Fibroblast of the conjunctiva (primary cell): Measurements from ENCODE around the gene DKKL1.

Experiments used
- DNase-seq: peaks from one replicate; pipeline ENCODE4 v3.0.0-alpha.2; 2010; ENCODE audit warnings: low read depth

DKKL1 gene

DNA sequence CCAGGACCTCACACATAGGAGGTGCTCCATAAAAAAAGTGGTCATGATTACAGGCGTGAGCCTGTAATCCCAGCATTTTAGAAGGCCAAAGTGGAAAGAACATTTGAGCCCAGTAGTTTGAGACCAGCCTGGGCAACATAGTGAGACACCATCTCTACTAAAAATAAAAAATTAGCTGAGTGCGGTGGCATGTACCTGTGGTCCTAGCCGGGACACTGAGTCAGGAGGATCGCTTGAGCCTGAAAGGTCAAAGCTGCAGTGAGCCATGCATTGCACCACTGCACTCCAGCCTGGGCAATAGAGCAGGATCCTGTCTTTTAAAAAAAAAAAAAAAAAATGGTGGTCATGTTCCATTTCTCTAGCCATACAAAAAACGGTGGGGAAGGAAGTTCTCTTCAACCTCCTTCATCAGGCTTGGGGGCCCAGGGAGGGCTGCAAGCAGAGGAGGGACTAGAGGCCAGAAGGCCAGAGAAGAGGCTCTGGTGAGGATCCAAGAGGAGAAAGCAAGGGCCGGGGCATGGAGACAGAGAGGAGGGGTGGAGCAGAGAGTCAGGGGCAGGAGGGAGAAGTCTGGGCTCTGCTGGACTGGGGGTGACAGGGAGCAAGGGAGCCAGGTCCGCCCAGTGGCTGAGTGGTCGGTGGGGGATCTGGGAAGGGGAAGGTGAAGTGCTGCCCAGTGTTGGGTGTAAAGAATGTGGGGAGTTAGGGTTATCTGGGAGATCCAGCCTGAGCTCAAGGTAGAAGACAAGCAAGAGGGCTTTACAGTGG lies 33.2 kb downstream of the DKKL1 start:
- DNase-seq, result no peak

DNA sequence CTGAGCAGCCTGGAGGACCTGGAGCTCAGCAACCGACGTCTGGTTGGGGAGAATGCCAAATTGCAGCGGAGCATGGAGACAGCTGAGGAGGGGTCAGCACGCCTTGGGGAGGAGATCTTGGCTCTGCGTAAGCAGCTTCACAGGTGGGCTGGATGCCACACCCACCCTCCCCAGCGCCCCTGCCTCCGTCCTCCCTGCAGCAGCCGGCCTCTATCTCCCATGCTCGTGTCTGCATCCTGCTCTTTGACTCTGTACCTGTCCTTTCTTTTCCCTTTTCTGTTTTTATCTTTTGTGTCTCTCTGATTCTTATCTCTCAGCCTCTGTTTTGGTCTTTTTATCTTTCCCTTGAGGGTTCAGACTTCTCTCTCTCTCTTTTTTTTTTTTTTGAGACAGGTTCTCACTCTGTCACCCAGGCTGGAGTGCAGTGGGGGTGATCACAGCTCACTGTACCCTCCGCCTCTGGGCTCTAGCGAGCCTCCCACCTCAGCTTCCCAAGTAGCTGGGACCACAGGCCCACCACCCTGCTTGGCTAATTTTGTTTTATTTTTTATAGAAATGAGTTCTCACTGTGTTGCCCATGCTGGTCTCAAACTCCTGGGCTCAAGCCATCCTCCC lies 34.4 kb downstream of the DKKL1 start:
- no peak for DNase-seq

DNA sequence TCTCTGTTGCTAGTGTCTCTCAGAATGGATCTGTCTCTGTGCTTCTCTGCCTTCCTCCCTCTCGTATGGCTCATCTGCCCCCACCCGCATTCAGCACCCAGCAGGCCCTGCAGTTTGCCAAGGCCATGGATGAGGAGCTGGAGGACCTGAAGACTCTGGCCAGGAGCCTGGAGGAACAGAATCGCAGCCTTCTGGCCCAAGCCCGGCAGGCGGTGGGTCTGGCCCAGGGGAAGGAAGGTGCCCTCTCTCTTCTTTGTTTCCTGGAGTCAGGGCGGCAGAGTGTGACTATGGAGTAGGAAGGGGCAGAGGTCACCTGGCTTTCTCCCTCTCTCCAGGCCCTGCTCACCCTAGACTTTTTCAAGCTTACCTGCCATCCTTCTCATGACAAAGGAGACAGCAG lies 35.3 kb downstream of the DKKL1 start:
- DNase-seq, result no peak

GRCh38 chr19:49400029-49400428 lies 36.4 kb downstream of the DKKL1 start:
- DNase-seq, result no peak

DNA sequence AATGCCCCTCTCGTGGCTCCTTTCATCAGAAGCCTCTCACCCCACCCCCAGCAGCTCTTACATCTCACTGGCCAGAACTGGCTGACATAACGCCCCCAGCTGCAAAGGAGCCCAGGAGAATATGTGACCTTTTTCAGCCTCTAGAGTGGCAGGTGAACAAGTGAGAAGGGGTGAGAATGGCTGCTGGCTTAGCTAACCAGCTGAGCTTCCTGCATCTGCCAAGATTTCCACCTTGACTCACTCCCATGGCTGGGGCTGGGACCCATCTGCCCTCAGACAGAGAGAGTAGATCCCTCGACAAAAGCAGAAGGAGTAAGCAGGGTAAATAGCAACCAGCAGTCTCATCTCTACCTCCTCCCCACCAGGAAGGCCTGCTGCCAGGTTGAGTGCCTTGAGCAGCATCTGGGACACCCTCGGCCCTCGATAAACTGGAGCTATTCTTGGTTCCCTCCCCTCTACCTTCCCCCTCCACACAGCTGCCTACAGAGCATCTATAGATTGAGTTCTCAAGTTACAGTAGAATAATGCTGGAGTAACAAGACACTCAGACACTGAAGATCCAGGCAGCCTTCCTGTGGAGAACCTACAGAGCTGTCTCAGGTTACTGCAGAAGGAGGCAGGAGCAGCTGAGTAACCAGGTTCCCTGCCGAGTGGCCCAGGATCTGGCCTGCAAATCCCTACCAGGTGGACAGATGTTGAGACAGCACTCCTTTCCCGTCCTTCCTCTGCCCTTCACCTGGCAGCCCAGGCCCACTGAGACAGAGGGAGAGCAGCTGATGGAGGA lies 39.9 kb downstream of the DKKL1 start:
- no peak for DNase-seq

DNA sequence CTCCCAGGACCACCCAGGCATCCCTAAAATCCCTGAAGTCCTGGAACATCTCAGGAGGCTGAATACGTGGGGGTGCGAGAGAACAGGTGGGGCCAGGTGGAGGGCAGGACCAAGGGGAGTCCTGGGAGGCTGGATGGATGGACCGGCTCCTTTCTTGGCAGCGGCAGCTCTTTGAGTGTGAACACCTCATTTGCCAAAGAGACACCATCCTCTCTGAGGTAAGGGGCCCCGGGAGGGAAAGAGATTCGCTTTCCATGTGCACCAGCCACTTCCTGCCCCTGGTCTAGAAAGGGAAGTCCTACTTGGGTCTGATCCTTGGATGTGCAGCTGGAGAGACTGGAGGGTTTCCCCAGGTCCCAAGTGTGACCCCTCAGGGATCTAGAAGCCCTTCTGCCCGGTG lies 43.4 kb downstream of the DKKL1 start:
- DNase-seq, result no peak

DNA sequence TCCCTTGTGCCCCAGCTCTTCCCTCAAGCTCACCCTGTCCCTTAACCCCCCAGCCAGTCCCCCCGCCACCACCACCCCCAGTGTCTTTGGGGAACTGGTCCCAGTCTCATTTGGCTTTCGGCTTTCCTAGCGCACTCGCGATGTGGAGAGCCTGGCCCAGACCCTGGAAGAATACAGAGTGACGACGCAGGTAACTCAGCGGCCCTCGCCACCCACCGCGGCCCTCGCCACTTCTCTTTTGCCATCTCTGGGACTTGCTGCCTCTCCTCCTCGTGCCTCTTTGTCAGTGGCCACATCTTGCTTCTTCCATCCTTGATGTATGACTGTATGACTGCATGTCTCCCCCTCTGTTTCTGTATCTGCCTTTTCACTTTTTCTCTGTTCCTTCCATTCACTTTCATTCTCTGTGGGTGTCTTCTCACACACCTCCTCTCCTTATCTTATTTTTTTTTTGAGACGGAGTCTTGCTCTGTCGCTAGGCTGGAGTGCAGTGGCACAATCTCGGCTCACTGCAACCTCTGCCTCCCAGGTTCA lies 43.9 kb downstream of the DKKL1 start:
- no peak for DNase-seq

- no peak for DNase-seq
These were observed 45.3 kb downstream of the DKKL1 start for GRCh38 chr19:49408816-49409440.

- no peak for DNase-seq
These were observed 45.9 kb downstream of the DKKL1 start for GRCh38 chr19:49409441-49410029.

DNA sequence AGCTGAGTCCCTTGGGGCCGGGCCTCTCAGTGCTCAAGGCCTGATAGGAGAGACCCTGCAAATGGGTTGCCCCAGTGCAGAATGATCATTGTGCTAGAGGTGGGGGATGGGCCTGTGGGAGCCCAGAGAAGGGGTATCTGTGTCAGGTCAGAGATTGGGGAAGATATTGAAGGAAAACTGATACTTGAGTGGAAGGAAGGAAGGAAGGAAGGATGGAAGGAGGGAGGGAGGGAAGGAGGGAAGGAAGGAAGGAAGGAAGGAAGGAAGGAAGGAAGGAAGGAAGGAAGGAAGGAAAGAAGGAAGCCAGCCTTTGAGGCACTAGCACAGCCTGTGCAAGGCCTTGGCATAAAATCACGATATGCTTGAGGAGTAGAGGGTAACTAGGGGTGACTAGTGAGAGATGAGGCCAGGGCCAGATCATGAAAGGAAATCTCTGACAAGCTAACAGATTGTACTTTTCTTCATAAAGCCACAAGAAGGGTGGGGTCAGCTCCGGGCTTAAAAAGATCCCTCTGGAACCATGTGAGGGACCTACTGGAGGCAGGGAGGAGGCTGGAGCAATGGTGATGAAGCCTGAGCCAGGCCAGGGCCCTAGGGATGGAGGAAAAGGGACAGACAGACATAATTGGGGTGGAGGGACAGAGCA lies 48.1 kb downstream of the DKKL1 start:
- no peak for DNase-seq

DNA sequence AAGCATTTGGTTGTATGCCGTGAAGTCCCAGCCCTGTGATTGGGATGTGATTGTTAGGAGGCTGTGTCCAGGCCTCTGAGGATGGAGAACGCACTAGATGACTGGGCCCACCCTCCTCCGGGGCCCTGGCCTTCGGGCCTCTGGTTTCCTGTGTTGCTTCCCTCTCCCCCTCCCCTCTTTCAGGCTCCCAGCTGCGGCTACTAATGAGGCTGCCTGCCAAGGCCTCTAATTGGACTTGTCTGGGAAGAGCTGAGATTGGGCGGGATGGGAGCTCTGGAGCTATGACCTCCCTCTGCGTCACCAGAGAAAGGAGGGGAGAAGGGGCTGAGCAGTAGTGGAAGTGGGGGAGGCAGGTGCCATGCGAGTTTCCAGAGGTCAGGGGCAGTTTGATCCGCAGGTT lies 49.7 kb downstream of the DKKL1 start:
- DNase-seq, result no peak

DNA sequence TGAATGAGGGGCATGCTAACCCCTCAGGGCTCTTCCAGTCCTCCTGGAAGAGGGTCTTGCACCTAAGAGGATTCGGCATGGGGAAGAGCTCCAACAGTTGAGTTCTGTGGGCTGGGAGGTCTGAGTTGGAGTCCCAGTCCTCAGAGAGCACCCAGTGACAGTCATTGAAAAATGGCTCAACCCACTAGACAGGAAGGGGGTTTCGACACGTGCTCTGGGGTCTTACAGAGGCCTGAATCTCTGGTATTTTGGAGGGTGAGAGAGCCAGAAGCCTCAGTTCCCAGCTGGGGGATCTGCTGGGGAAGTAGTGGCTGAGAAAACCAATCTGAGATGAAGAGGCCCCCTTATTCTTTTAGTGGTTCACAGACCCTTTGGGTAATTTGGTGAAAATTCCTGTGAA lies 50.6 kb downstream of the DKKL1 start:
- DNase-seq, result no peak

DNA sequence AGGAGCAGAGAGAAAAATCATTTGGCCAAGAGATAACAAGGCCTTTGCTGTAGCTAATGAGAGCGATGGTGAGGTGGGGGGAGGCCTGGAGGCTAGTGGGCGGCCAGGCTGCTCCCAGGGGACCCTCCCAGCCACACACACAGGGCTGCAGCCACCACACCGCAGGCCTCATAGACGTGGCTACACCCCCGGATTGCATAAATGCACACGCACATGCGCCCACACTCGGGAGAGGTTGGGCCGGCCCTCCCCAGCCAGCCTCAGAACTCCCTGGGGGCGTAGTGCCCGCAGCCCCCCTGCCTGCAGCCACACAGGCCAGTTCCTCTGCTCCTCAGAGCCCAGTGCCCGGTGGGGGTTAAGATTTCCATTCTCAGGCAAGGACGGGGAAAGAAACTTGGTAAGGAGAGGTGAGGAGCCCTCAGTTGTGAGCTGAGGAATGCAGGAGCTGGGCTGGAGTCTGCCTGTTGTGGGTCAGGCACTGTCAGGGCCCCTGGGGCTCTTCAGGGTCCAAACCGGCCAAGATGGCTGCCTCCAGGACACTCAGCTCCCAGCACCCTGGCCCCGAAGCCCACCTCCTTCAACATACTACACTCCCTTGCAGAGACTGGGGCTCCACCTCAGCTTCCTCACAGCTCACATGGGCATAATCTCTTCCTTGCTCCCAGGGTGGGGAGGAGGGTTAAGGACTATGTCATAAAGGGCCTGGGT lies 51.6 kb downstream of the DKKL1 start:
- no peak for DNase-seq

- DNase-seq, result no peak
These were observed 52.1 kb downstream of the DKKL1 start for GRCh38 chr19:49415810-49416200.

DNA sequence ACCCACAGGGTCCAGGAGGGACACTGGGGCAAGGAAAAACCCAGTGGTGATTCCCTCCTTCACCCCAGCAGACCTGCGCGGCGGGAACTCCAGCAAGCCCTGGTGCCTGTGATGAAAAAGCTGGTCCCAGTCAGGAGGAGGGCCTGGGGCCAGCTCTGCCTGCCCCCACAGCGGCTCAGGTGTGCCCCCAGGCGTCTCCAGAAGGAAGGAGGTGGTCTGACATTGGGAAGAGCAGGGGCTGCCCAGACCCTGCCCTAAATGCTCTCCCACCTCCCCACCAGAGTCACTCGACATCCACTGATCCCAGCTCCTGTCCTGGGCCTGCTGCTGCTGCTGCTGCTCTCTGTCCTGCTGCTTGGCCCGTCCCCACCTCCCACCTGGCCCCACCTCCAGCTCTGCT lies 53.4 kb downstream of the DKKL1 start:
- no peak for DNase-seq

DNA sequence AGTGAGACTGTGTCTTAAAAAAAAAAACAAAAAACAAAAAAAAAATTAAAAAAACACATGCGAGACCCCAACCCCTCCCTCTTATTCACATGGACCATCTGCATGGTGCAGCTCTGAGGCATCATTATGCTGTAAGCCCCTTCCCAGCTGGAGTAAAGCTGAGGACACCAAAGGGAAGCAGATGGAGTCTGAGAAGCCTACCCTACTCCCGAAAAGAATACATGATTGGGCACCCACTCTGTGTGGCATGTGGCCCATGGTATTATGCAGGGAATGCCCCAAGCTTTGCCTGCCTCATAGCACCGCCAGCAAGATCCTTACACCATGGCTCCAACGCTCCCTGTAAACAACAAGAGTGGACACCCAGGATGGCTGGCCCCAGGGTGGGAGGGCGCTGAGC lies 54.8 kb downstream of the DKKL1 start:
- DNase-seq, result no peak

GRCh38 chr19:49419173-49419572 lies 55.5 kb downstream of the DKKL1 start:
- DNase-seq, result no peak

DNA sequence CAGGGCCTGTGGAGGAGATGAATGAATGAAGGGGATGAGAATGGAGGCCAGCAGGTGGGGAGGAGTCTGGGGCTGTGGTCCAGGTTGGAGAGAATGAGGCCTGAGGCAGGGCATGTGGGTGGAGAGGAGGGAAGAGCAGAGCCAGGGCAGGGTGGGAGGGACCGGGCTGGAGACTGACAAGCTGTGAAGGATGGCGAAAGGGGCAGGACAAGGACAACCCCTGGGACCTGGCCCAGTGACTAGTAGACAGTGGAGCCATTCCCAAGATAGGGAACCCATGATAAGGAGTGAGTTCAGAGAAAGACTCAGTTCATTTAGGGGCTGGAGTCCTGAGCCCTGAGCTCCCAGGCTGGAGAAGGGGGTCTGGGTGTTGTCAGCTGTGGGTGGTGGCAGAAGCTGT lies 56.5 kb downstream of the DKKL1 start:
- DNase-seq, result no peak

GRCh38 chr19:49421039-49421877 lies 57.6 kb downstream of the DKKL1 start:
- no peak for DNase-seq

DNA sequence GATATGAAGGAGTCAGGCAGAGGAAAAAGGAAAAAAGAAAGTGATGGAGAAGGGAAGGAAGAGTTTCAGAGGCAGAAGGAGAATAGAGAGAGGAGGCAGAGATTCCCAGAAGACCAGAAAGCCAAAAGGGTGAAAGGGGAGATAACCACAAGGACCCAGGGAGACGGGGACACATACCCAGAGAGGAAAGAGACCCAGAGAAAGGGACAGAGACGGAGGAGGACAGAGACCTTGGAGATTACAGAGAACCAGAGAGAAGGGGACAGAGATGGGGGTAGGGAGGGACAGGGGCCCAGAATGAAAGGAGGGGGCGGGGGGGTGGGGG lies 58.2 kb downstream of the DKKL1 start:
- DNase-seq, result no peak
